Type B pancreatic cell (in vitro differentiated cells): ENCODE data around the gene PPP1R3G. TPM values are rescaled to one million over a fixed set of nuclear protein-coding genes. Genes with fewer than 3 reads are reported as not detected.

Experiments used
- DNase-seq: peaks from one replicate; pipeline ENCODE4 v3.0.0; 2021; ENCODE audit warnings: mixed read lengths; ENCODE audit not compliant: unreplicated experiment; ENCODE audit errors: extremely low spot score
- H3K27ac Mint-ChIP-seq: 2 replicates; pipeline ENCODE4 v1.8.0; 2021; ENCODE audit warnings: mild to moderate bottlenecking, mixed read lengths
- H3K27me3 Mint-ChIP-seq: 2 replicates; pipeline ENCODE4 v1.8.0; 2021; ENCODE audit warnings: mixed read lengths
- H3K36me3 Mint-ChIP-seq: 2 replicates; pipeline ENCODE4 v1.8.0; 2021; ENCODE audit warnings: mixed read lengths
- H3K4me1 Mint-ChIP-seq: one replicate; pipeline ENCODE4 v1.8.0; 2021; ENCODE audit warnings: mixed read lengths; ENCODE audit not compliant: unreplicated experiment
- H3K4me3 Mint-ChIP-seq: 2 replicates; pipeline ENCODE4 v1.8.0; 2021; ENCODE audit warnings: mild to moderate bottlenecking, mixed read lengths
- H3K9me3 Mint-ChIP-seq: 2 replicates; pipeline ENCODE4 v1.8.0; 2021; ENCODE audit warnings: mixed read lengths
- CTCF ChIP-seq: fragments of 200-600 bp; sonication (generic); conservative IDR thresholded peaks from 2 replicates; pipeline ENCODE4 v1.5.0; 2021; ENCODE audit warnings: antibody characterized with exemption, mild to moderate bottlenecking
- total RNA-seq: library from RNA; stranded (reverse); gene quantifications from 2 replicates; pipeline ENCODE4 v1.2.1, GENCODE V29; 2021; ENCODE audit warnings: low replicate concordance

The PPP1R3G gene
- total RNA-seq, 1 donor from 2014 or later = 0.19 TPM

GRCh38 chr6:5072440-5072839 is 12.7 kb upstream of the PPP1R3G start:
- H3K36me3 Mint-ChIP-seq = peaks cover 5% of the 10 kb centered on the region
- no peak for DNase-seq
- no peaks in the 10 kb centered on the region for H3K27me3 Mint-ChIP-seq
- no peak overlapping the region for H3K4me3 Mint-ChIP-seq
- peaks cover 9% of the 10 kb centered on the region for H3K9me3 Mint-ChIP-seq
- no peaks in the 10 kb centered on the region for H3K4me1 Mint-ChIP-seq
- no peak for TF ChIP-seq CTCF
- no peak overlapping the region for H3K27ac Mint-ChIP-seq

GRCh38 chr6:5073992-5074391 is 11.1 kb upstream of the PPP1R3G start:
- H3K27me3 Mint-ChIP-seq = no peaks in the 10 kb centered on the region
- DNase-seq = no peak
- no peak for TF ChIP-seq CTCF
- no peak overlapping the region for H3K27ac Mint-ChIP-seq
- peaks cover 9% of the 10 kb centered on the region for H3K9me3 Mint-ChIP-seq
- H3K36me3 Mint-ChIP-seq = peaks cover 5% of the 10 kb centered on the region
- H3K4me1 Mint-ChIP-seq = no peaks in the 10 kb centered on the region
- H3K4me3 Mint-ChIP-seq = no peak overlapping the region

- no peak overlapping the region for H3K4me3 Mint-ChIP-seq
- TF ChIP-seq CTCF = no peak
- no peak for DNase-seq
- H3K4me1 Mint-ChIP-seq = no peaks in the 10 kb centered on the region
- H3K36me3 Mint-ChIP-seq = peaks cover 5% of the 10 kb centered on the region
- H3K27me3 Mint-ChIP-seq = peaks cover 3% of the 10 kb centered on the region
- no peak overlapping the region for H3K27ac Mint-ChIP-seq
- peaks cover 9% of the 10 kb centered on the region for H3K9me3 Mint-ChIP-seq
Observed at GRCh38 chr6:5076931-5077330, 8.2 kb upstream of the PPP1R3G start.

GRCh38 chr6:5078121-5078669 is 6.9 kb upstream of the PPP1R3G start:
- no peak overlapping the region for H3K4me3 Mint-ChIP-seq
- no peak overlapping the region for H3K27ac Mint-ChIP-seq
- H3K9me3 Mint-ChIP-seq = peaks cover 14% of the 10 kb centered on the region
- H3K36me3 Mint-ChIP-seq = peaks cover 10% of the 10 kb centered on the region
- DNase-seq = no peak
- H3K4me1 Mint-ChIP-seq = peaks cover 6% of the 10 kb centered on the region
- peaks cover 12% of the 10 kb centered on the region for H3K27me3 Mint-ChIP-seq
- TF ChIP-seq CTCF = no peak

DNA sequence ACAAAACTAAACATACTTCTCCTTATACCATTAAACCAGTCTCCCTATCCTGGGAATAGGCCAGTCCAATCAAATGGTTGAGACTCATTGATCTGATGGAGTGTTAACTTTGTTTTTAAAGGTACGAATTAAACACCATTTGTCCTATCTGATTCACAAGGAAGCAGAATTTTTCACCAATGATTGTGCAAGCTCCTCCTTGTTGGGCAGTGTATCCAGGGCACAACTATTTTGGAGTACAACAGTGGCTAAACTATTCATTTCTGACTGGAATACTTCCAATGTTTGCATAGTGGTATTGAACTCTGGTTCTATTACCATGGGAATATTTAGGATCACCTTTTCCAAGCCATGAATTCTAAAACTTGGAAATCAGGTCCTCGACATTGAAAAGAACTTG is 5.4 kb upstream of the PPP1R3G start:
- peaks cover 22% of the 10 kb centered on the region for H3K27me3 Mint-ChIP-seq
- H3K4me1 Mint-ChIP-seq = peaks cover 6% of the 10 kb centered on the region
- H3K27ac Mint-ChIP-seq = no peak overlapping the region

More for the DNA sequence above, 5.4 kb upstream of the PPP1R3G start:
- peaks cover 14% of the 10 kb centered on the region for H3K9me3 Mint-ChIP-seq
- no peak for DNase-seq
- H3K4me3 Mint-ChIP-seq = no peak overlapping the region
- H3K36me3 Mint-ChIP-seq = peaks cover 8% of the 10 kb centered on the region
- no peak for TF ChIP-seq CTCF
